ACC112 (cell line): ENCODE measurements around the gene INIP.

ENCODE experiments used
- H2AFZ ChIP-seq: fragments of 200-600 bp; sonication (generic); one replicate; pipeline ENCODE4 v1.6.0; 2017; ENCODE audit warnings: antibody characterized with exemption, low read length; ENCODE audit not compliant: unreplicated experiment
- H3K27ac ChIP-seq: fragments of 200-600 bp; sonication (generic); 2 replicates; pipeline ENCODE4 v1.5.1; 2014; ENCODE audit warnings: low read depth, mild to moderate bottlenecking, antibody characterized with exemption, low read length, moderate library complexity
- H3K27me3 ChIP-seq: fragments of 200-600 bp; sonication (generic); 2 replicates; pipeline ENCODE4 v1.6.1; 2014; ENCODE audit warnings: mild to moderate bottlenecking, antibody characterized with exemption, low read length, moderate library complexity, mixed read lengths; ENCODE audit not compliant: insufficient read depth
- H3K36me3 ChIP-seq: fragments of 200-600 bp; sonication (generic); 2 replicates; pipeline ENCODE4 v1.6.1; 2016; ENCODE audit warnings: mild to moderate bottlenecking, antibody characterized with exemption, low read length, moderate library complexity, mixed read lengths; ENCODE audit not compliant: insufficient read depth
- H3K4me1 ChIP-seq: fragments of 200-600 bp; sonication (generic); one replicate; pipeline ENCODE4 v1.6.1; 2016; ENCODE audit warnings: low read length, mixed read lengths; ENCODE audit not compliant: insufficient read depth, unreplicated experiment, control insufficient read depth
- H3K4me3 ChIP-seq: fragments of 200-600 bp; sonication (generic); 2 replicates; pipeline ENCODE4 v1.5.1; 2014; ENCODE audit warnings: mild to moderate bottlenecking, low read depth, low read length
- H3K79me2 ChIP-seq: fragments of 200-600 bp; sonication (generic); one replicate; pipeline ENCODE4 v1.6.0; 2016; ENCODE audit warnings: low read length; ENCODE audit not compliant: control insufficient read depth, unreplicated experiment, insufficient read depth

Gene INIP

DNA sequence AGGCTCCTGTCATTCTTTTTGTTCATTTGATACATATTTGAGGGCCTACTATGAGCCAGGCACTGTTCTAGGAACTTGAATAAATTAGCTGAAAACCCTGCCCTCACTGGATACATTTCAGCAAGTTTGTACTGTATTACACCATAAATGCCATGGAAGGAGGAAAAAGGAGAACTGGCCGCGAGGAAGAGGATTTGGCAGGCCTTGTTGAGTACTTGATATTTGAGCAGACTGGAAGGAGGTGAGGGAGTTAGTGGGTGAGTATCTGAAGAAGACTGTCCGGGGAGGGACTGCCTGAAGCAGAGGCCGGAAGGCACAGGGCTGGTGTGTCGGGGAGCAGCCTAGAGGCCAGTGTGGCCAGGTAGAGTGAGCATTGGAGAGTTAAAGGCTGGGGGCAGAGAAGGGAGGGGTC, 37.1 kb upstream of the INIP start:
- Histone ChIP-seq H3K27me3 (no peaks in the 10 kb centered on the region), H3K36me3 (no peaks in the 10 kb centered on the region), H2AFZ (peak overlapping the region; percentile 10), H3K27ac (peak overlapping the region; percentile 59), H3K4me1 (peaks cover 33% of the 10 kb centered on the region), H3K79me2 (peaks cover 13% of the 10 kb centered on the region), H3K4me3 (no peak overlapping the region)

DNA sequence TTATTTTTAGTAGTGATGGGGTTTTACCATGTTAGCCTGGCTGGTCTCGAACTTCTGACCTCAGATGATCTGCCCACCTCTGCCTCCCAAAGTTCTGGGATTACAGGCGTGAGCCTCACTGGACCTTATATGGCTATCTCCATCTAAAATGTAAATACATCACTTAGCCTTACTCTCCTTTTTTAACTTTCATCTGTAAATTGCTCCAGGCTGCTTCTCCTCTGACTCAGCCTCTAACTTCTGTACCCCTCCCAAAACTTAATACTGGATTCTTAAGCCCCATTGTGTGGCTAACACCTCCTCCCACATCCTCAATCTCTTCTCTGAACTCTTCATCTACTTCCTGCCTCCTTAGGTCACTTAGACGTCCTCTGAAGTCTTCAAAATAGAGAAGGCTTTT, 36.7 kb upstream of the INIP start:
- peaks cover 16% of the 10 kb centered on the region for H3K79me2 ChIP-seq
- H3K27me3 ChIP-seq = no peaks in the 10 kb centered on the region
- no peaks in the 10 kb centered on the region for H3K36me3 ChIP-seq
- peak overlapping the region; percentile 10 for H2AFZ ChIP-seq
- no peak overlapping the region for H3K4me3 ChIP-seq
- H3K4me1 ChIP-seq = peaks cover 35% of the 10 kb centered on the region
- H3K27ac ChIP-seq = peak overlapping the region; percentile 59

DNA sequence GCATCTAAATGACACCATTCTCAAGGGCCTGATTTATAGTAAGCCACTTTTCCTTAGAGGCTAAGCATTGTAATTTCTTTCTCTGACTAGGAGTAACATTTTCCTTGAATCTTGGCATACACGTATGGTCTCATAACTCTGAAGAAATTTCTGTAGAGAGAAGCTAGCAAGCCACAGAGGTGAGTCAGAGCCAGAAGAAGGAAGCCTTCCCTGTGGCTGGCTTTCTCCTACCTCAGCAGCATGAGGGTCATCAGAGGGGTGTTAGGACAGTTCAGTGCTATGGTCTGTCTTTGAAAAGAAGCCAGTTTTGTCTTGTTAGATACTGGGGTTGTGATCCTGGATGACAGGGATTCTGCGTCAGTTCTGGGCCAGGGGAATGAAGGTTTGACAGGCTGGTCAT, 35.8 kb upstream of the INIP start:
- peak overlapping the region; percentile 57 for H3K27ac ChIP-seq
- no peaks in the 10 kb centered on the region for H3K36me3 ChIP-seq

DNA sequence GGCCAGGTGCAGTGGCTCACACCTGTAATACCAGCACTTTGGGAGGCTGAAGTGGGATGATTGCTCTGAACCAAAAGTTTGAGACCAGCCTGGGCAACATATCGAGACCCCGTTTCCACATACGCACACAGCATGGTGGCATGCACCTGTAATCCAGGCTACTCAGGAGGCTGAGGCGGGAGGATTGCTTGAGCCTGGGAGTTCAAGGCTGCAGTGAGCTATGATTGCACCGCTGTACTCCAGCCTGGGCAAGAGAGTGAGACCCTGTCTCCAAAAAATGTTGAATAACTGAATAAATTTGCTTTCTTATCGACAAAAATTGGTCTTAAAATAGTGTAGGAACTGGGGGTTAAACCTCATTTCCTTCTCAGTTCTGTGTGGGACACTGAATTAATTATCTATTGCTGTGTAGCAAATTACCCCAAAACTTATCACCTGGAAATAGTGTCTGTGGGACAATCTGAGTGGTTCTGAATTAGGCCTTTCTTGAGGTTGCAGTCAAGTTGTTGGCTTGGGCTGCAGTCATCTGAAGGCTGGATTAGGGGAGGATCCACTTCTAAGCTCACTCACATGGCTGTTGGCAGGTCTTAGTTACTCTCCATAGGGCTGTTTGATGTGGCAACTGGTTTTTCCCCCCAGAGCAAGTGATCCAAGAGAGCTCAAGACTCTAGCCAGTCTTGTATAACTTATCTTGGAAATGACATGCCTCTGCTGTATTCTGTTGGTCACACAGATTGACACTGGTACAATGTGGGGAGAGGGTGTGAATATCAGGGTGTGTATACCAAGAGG, 34.6 kb upstream of the INIP start:
- peaks cover 14% of the 10 kb centered on the region for H3K79me2 ChIP-seq
- no peak overlapping the region for H2AFZ ChIP-seq
- peaks cover 42% of the 10 kb centered on the region for H3K4me1 ChIP-seq
- H3K27ac ChIP-seq = no peak overlapping the region
- peak overlapping the region; percentile 86 for H3K4me3 ChIP-seq
- no peaks in the 10 kb centered on the region for H3K27me3 ChIP-seq
- H3K36me3 ChIP-seq = no peaks in the 10 kb centered on the region

More for the DNA sequence above, 35.8 kb upstream of the INIP start:
- no peaks in the 10 kb centered on the region for H3K27me3 ChIP-seq
- H3K4me3 ChIP-seq = no peak overlapping the region
- H3K4me1 ChIP-seq = peaks cover 42% of the 10 kb centered on the region
- H3K79me2 ChIP-seq = peaks cover 16% of the 10 kb centered on the region
- no peak overlapping the region for H2AFZ ChIP-seq

DNA sequence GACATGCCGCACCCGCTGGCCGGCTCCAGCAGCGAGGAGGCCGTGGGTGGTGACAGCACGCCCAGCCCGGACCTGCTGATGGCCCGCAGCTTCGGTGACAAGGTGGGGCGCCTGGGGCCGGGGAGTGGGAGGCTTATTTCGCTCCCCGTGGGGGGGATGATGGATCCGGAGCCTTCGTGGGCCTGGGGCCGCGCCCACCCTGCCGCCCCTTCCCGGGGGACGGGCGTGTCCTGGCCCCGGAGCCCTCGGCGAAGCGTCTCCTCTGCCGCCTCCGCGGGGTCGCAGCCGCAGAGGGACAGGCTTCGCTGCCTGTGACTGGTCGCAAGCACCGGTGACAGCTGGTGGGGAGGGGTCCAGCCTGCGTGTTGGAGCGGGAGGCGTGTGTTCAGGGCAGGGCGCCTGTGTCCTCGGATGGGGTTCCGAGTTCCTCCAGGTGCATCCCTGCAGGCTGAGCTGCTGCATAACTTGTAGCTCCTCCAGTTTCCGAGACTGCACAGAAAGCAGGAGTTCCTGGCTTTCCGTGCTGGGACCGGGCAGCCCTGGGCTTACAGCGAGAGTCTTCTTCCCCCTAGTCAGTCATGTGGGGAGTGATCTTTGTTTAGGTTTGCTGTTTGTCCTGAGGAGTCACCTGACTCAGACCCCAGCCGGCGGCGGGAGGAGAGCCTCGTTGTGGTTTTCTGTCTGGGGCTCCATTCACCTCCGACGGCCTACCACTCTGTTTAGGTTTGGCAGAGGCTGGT, 33.3 kb upstream of the INIP start:
- H3K4me1 ChIP-seq = peaks cover 42% of the 10 kb centered on the region
- no peak overlapping the region for H3K27ac ChIP-seq
- peak overlapping the region; percentile 86 for H3K4me3 ChIP-seq

DNA sequence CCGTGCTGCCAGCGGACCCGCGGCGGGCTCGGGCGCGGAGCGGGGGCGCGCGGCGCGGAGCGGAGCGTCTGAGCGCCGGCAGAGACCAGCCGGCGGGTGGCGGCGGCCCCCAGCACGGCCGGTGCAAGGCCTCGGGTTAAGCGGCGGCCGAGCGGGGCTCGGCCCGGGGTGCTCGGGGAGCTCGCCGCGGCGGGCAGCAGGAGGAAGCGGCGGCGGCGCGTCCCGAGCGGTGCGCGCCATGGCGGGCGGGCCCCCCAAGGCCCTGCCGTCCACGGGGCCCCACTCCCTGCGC, 32.8 kb upstream of the INIP start:
- Histone ChIP-seq H3K79me2 (peaks cover 13% of the 10 kb centered on the region), H3K4me3 (peak overlapping the region; percentile 86), H3K4me1 (peaks cover 42% of the 10 kb centered on the region), H3K27me3 (no peaks in the 10 kb centered on the region), H3K27ac (no peak overlapping the region), H3K36me3 (no peaks in the 10 kb centered on the region), H2AFZ (peak overlapping the region; percentile 88)

More for the DNA sequence above, 33.3 kb upstream of the INIP start:
- no peaks in the 10 kb centered on the region for H3K27me3 ChIP-seq
- H2AFZ ChIP-seq = peak overlapping the region; percentile 88
- H3K79me2 ChIP-seq = peaks cover 13% of the 10 kb centered on the region
- no peaks in the 10 kb centered on the region for H3K36me3 ChIP-seq

DNA sequence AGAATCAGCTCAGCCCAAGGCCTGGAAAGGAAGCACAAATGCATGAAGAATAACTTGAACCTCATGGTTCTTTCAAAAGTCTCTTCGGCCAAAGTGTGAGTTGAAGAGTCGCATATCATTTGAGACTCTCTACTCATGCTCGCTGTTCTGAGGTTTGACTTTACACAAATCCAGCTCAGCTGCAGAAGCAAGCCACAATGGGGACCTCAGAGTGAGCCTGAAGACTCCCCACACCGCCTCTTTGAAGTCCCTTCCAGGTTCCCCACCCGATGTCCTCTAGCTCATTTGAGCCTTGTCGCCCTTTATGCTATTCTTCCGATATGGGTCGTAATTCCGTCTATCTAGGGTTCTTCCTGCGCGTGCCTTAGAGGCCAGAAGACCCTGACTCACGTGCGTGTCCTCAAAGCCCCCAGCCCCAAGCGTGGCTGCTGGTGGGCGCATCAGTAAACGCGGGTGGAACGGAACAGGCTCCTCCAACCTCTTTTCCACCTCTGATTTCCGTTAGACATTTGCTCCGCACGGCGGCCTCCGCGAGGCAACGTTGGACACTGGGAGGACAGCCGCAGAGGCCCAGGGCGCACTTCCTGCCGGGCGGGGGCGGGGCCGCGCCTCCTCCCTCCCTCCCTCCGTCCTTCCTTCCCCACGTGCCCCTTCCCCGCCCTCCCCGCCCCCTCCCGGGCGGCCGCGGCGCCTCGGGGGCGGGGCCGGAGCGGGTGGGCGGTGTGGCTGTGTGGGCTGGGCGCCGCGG, 32.3 kb upstream of the INIP start, which contains the start of gene SNX30:
Gene SNX30 (plus strand): TSS at position 745 of the 748 bp plus-strand sequence. CDS start 242 bp downstream, outside the sequence.
- peak within 1 kb of the TSS; percentile 98 for H2AFZ ChIP-seq
- peak within 1 kb of the TSS; percentile 97 for H3K4me3 ChIP-seq
- H3K27me3 ChIP-seq = no peaks in the 10 kb centered on the region
- peaks cover 40% of the 10 kb centered on the region for H3K4me1 ChIP-seq
- H3K27ac ChIP-seq = 0 out of 2 replicates have a peak within 1 kb of the TSS, but pooled peaks have one; percentile 9
- H3K79me2 ChIP-seq = peaks cover 13% of the 10 kb centered on the region
- H3K36me3 ChIP-seq = no peaks in the 10 kb centered on the region

DNA sequence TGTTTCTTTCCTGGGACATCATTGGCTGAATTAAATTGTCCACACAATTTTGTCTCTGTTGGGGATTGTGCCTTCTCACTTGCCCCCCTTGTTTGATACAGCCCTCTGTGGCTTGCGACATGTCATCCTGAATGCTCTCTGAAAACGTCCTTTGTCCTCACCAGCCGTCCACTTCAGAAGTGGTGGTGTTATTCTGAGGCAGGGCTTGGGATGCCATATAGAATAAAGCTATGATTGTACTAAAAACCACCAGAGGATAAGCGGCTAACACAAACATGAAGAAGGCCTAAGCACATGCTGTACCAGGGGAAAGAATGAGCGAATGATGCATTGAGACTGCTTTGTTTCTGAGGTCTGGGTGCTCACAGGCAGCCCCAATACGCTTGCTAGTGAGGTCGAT, 29.2 kb upstream of the INIP start:
- Histone ChIP-seq H3K79me2 (peaks cover 7% of the 10 kb centered on the region), H3K27me3 (no peaks in the 10 kb centered on the region), H2AFZ (no peak overlapping the region), H3K4me3 (no peak overlapping the region), H3K4me1 (peaks cover 14% of the 10 kb centered on the region), H3K27ac (no peak overlapping the region), H3K36me3 (no peaks in the 10 kb centered on the region)

DNA sequence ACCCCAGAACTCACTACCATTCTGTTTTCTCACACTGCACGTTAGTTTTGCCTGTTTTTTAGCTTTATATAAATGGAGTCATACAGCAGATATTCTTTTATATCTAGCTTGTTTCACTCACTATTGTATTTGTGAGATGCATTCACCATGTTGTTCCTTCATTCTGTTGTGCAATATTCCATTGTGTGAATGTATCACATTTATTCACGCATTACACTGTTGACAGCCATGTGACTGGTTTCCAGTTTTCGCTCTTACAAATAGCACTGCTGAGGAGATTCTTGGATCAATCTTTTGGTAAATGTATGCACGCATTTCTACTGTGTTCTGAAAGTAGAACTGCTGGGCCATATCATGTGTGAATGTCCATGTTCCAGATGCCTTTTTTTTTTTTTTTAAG, 26.3 kb upstream of the INIP start:
- no peak overlapping the region for H3K27ac ChIP-seq
- H3K27me3 ChIP-seq = no peaks in the 10 kb centered on the region

DNA sequence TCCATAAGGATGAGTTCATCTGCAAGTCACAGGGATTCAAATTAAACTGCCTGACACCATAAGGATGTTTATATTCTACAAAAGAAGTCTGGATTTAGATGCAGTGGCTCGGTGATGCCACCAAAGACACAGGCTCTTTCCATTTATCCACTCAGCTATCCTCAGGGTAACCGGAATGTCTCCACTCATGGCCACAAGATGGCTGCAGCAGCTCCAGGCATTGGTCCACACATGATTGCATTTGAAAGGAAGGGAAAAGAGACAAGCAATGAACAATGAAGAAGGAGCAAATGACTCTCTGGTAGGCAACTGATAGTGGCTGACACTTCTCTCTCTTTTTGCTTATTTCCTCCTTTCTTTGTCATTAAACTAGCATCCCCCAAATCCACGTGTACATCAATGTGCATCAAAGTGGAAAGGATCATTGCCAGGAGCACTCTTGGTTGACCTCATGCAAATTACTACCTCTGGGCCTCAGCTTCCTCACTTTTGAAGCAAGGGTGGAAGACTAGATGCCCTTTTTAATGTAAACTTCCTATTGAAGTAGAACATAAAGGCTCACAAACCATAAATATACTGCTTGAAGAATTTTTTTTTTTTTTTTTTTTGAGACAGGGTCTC, 25.4 kb upstream of the INIP start:
- no peaks in the 10 kb centered on the region for H3K36me3 ChIP-seq
- no peaks in the 10 kb centered on the region for H3K79me2 ChIP-seq
- no peak overlapping the region for H3K27ac ChIP-seq
- H3K4me1 ChIP-seq = no peaks in the 10 kb centered on the region
- H3K27me3 ChIP-seq = no peaks in the 10 kb centered on the region
- H3K4me3 ChIP-seq = no peak overlapping the region
- peak overlapping the region; percentile 23 for H2AFZ ChIP-seq

More for the DNA sequence above, 26.3 kb upstream of the INIP start:
- Histone ChIP-seq H3K36me3 (no peaks in the 10 kb centered on the region), H3K79me2 (no peaks in the 10 kb centered on the region), H3K4me1 (peaks cover 3% of the 10 kb centered on the region), H3K4me3 (no peak overlapping the region), H2AFZ (no peak overlapping the region)
